Measurements from ENCODE around the gene REXO5.

DNA sequence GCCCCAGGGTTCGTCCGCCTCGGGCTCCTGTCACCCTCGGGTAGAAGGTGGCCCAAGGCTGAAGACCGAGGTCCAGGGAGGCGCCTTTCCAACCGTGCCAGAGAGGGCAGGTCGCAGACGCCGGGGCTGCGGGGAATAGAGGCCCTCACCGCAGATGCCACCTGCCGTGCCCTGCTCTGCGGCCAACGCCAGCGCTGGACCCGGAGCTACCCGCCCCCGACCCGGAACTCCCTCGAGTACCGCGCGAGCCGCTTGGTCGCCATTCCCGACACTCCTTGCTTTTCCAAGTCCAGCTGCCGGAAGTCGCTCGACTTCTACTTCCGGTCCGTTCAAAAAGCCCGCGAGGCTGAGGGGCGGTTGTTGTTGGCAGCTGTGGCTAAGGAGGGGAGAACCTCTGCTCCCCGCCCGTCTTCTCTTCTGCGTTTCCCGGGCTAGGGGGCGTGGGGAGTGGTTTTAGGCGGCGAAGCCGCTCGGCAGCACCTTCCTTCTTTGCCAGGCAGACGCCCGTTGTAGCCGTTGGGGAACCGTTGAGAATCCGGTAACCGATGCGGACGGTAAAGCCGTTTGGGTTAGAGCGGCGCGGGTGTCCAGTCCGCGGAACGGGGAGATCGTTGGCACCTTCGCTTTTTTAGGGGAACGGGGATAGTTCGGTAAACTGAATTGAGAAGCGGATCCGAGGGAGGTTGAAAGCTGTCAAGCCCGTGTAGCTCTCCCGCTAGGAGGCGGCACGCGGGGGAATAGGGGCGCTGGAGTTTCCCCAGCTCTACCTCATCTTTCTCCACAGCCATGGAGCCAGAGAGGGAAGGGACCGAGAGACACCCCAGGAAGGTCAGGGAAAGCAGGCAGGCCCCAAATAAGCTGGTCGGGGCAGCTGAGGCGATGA, at the start of gene REXO5, which contains the start of gene ERI2:
- peak; percentile 53 to 92 (median 89) for TF ChIP-seq POLR2A (IDR thresholded peaks at IDR 0.05)
- TF ChIP-seq, protein P1, sequence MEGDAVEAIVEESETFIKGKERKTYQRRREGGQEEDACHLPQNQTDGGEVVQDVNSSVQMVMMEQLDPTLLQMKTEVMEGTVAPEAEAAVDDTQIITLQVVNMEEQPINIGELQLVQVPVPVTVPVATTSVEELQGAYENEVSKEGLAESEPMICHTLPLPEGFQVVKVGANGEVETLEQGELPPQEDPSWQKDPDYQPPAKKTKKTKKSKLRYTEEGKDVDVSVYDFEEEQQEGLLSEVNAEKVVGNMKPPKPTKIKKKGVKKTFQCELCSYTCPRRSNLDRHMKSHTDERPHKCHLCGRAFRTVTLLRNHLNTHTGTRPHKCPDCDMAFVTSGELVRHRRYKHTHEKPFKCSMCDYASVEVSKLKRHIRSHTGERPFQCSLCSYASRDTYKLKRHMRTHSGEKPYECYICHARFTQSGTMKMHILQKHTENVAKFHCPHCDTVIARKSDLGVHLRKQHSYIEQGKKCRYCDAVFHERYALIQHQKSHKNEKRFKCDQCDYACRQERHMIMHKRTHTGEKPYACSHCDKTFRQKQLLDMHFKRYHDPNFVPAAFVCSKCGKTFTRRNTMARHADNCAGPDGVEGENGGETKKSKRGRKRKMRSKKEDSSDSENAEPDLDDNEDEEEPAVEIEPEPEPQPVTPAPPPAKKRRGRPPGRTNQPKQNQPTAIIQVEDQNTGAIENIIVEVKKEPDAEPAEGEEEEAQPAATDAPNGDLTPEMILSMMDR (IDR thresholded peaks at IDR 0.05) = peak; percentile 8 to 50 (median 22)

All from body of pancreas (tissue), 4 donors.